Measurements from ENCODE around the gene ABI2.

The ABI2 gene

DNA sequence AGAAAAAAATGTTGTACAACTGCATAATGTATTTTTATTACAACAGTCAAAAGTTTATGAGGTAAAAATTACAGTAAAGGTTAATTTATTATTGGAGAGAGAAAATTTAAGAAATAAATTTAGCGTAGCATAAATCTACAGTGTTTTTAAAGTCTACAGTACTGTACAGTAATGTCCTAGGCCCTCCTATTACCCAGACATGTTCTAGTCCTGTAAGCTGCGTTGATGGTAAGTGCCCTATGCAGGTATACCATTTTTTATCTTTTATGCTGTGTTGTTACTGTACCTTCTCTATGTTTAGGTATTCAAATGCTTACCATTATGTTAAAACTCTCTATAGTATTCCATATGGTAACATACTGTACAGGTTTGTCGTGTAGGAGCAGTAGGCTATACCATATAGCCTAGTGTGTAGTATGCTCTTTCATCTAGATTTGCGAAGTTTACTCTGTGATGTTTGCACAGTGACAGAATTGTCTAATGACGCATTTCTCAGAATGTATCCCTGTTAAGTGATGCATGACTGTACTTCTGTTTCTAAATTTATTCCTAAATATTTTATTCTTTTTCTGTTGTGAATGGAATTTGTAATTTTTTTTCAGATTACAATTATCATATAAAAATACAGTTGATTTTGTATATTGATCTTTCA lies 24.5 kb downstream of the ABI2 start:
- peaks cover 5% of the 10 kb centered on the region for H4K20me1 ChIP-seq (ENCODE audit: insufficient read depth, low read length, poor library complexity, severe bottlenecking)
- no peaks in the 10 kb centered on the region for H3K9me2 ChIP-seq (replicated peaks; ENCODE audit: low read depth, low read length)
- H3K36me3 ChIP-seq (ENCODE audit: insufficient read depth, low read length), result no peaks in the 10 kb centered on the region
- H3K4me2 ChIP-seq (ENCODE audit: low read depth, low read length, poor library complexity, severe bottlenecking), result no peak overlapping the region
- H3K9me3 ChIP-seq (ENCODE audit: insufficient read depth, low read depth, low read length), result no peaks in the 10 kb centered on the region
- H3K79me2 ChIP-seq (ENCODE audit: insufficient read depth, low read length), result peaks cover 52% of the 10 kb centered on the region
- no peaks in the 10 kb centered on the region for H3K27me3 ChIP-seq (ENCODE audit: insufficient read depth, low read length, poor library complexity, severe bottlenecking)
- no peaks in the 10 kb centered on the region for H3K4me1 ChIP-seq (ENCODE audit: insufficient read depth, low read length, poor library complexity, severe bottlenecking)
- TF ChIP-seq EZH2phosphoT487 (IDR thresholded peaks at IDR 0.05; ENCODE audit: borderline replicate concordance), result no peak
- TF ChIP-seq, protein P1, sequence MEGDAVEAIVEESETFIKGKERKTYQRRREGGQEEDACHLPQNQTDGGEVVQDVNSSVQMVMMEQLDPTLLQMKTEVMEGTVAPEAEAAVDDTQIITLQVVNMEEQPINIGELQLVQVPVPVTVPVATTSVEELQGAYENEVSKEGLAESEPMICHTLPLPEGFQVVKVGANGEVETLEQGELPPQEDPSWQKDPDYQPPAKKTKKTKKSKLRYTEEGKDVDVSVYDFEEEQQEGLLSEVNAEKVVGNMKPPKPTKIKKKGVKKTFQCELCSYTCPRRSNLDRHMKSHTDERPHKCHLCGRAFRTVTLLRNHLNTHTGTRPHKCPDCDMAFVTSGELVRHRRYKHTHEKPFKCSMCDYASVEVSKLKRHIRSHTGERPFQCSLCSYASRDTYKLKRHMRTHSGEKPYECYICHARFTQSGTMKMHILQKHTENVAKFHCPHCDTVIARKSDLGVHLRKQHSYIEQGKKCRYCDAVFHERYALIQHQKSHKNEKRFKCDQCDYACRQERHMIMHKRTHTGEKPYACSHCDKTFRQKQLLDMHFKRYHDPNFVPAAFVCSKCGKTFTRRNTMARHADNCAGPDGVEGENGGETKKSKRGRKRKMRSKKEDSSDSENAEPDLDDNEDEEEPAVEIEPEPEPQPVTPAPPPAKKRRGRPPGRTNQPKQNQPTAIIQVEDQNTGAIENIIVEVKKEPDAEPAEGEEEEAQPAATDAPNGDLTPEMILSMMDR (conservative IDR thresholded peaks at IDR 0.05; ENCODE audit: low read length), result no peak
- no peak overlapping the region for H3K9ac ChIP-seq (ENCODE audit: low read depth, low read length, poor library complexity, severe bottlenecking)
- H3K4me3 ChIP-seq (ENCODE audit: low read length, poor library complexity, severe bottlenecking), result no peak overlapping the region
- H2AFZ ChIP-seq (ENCODE audit: low read length), result no peak overlapping the region
- no peaks in the 10 kb centered on the region for H3F3A ChIP-seq (ENCODE audit: low read depth)

DNA sequence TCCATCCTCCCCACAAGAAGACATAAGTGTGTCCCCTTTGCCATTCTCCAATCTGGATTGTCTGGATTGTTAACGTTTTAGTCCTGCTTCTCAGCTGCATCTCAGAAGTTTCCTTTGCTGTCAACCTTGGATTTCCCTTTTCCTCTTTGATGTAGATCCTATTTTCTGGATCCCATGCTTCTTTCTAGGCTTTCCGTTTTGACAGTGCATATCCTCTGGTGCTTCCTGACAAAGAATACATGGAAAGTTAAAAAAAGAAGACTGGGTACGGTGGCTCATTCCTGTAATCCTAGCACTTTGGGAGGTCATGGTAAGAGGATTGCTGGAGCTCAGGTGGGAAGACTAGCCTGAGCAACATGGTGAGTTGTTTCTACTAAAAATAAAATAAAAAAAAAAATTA lies 26.8 kb downstream of the ABI2 start:
- H3F3A ChIP-seq (ENCODE audit: low read depth), result no peaks in the 10 kb centered on the region
- peaks cover 52% of the 10 kb centered on the region for H3K79me2 ChIP-seq (ENCODE audit: insufficient read depth, low read length)
- no peaks in the 10 kb centered on the region for H3K4me1 ChIP-seq (ENCODE audit: insufficient read depth, low read length, poor library complexity, severe bottlenecking)
- no peak overlapping the region for H3K4me3 ChIP-seq (ENCODE audit: low read length, poor library complexity, severe bottlenecking)
- no peak overlapping the region for H3K4me2 ChIP-seq (ENCODE audit: low read depth, low read length, poor library complexity, severe bottlenecking)
- no peaks in the 10 kb centered on the region for H3K9me3 ChIP-seq (ENCODE audit: insufficient read depth, low read depth, low read length)
- no peaks in the 10 kb centered on the region for H3K9me2 ChIP-seq (replicated peaks; ENCODE audit: low read depth, low read length)
- no peaks in the 10 kb centered on the region for H3K36me3 ChIP-seq (ENCODE audit: insufficient read depth, low read length)
- no peak overlapping the region for H2AFZ ChIP-seq (ENCODE audit: low read length)
- TF ChIP-seq, protein P1 (conservative IDR thresholded peaks at IDR 0.05; ENCODE audit: low read length), result no peak
- no peak for TF ChIP-seq EZH2phosphoT487 (IDR thresholded peaks at IDR 0.05; ENCODE audit: borderline replicate concordance)
- H4K20me1 ChIP-seq (ENCODE audit: insufficient read depth, low read length, poor library complexity, severe bottlenecking), result peaks cover 5% of the 10 kb centered on the region
- H3K27me3 ChIP-seq (ENCODE audit: insufficient read depth, low read length, poor library complexity, severe bottlenecking), result no peaks in the 10 kb centered on the region
- no peak overlapping the region for H3K9ac ChIP-seq (ENCODE audit: low read depth, low read length, poor library complexity, severe bottlenecking)

- Histone ChIP-seq H2AFZ (ENCODE audit: low read length) (no peak overlapping the region), H3K9me2 (replicated peaks; ENCODE audit: low read depth, low read length) (no peaks in the 10 kb centered on the region), H3K4me3 (ENCODE audit: low read length, poor library complexity, severe bottlenecking) (no peak overlapping the region), H3F3A (ENCODE audit: low read depth) (no peaks in the 10 kb centered on the region), H3K27me3 (ENCODE audit: insufficient read depth, low read length, poor library complexity, severe bottlenecking) (no peaks in the 10 kb centered on the region), H3K9ac (ENCODE audit: low read depth, low read length, poor library complexity, severe bottlenecking) (no peak overlapping the region), H3K4me2 (ENCODE audit: low read depth, low read length, poor library complexity, severe bottlenecking) (no peak overlapping the region), H3K79me2 (ENCODE audit: insufficient read depth, low read length) (peaks cover 26% of the 10 kb centered on the region), H3K36me3 (ENCODE audit: insufficient read depth, low read length) (no peaks in the 10 kb centered on the region), H3K4me1 (ENCODE audit: insufficient read depth, low read length, poor library complexity, severe bottlenecking) (no peaks in the 10 kb centered on the region), H4K20me1 (ENCODE audit: insufficient read depth, low read length, poor library complexity, severe bottlenecking) (no peaks in the 10 kb centered on the region), H3K9me3 (ENCODE audit: insufficient read depth, low read depth, low read length) (no peaks in the 10 kb centered on the region)
- TF ChIP-seq EZH2phosphoT487 (IDR thresholded peaks at IDR 0.05; ENCODE audit: borderline replicate concordance), result no peak
Measured at GRCh38 chr2:203359450-203359849, 31.3 kb downstream of the ABI2 start.

Measured in Loucy (cell line).